IMR-90 (cell line): ENCODE data around the gene C19orf85. TPM values are rescaled to one million over a fixed set of nuclear protein-coding genes. Genes with fewer than 3 reads are reported as not detected.

Source experiments
- ATAC-seq: fragments of 200-7000 bp; cut with Tn5 transposase; 2 replicates; pipeline ENCODE4 v1.9.1; 2020; ENCODE audit warnings: low read depth, mild to moderate bottlenecking, moderate library complexity
- BruUV-seq: library from RNA; stranded (reverse); fragments of 400-500 nt; replicated peaks from 2 replicates; lab custom pipeline; 2021; lab: Mats Ljungman, UMichigan
- CTCF ChIA-PET: fragments of 300-600 bp; formaldehyde crosslinking; extraction: SDS; loops from one replicate; lab custom pipeline; 2021; ENCODE audit warnings: antibody characterized with exemption; lab: Yijun Ruan, JAX
- POLR2A ChIA-PET: fragments of 300-600 bp; sonication (Branson Sonifier 250); formaldehyde crosslinking; loops from one replicate; lab custom pipeline; 2022; ENCODE audit warnings: antibody characterized with exemption; ENCODE audit not compliant: unreplicated experiment; lab: Charles Lee
- DNase-seq: peaks from one replicate; pipeline ENCODE4 v3.0.0; 2013
- H2AFZ ChIP-seq: replicated peaks from 2 replicates; pipeline ENCODE3; 2013; ENCODE audit warnings: low read length, mild to moderate bottlenecking; ENCODE audit not compliant: poor library complexity
- H2AK5ac ChIP-seq: 2 replicates; pipeline ENCODE4 v1.6.1; 2013; ENCODE audit warnings: low read depth, low read length, inconsistent platforms
- H2AK9ac ChIP-seq: replicated peaks from 2 replicates; pipeline ENCODE3; 2013; ENCODE audit warnings: mild to moderate bottlenecking, low read depth, low read length, moderate library complexity; ENCODE audit not compliant: poor library complexity
- H2BK120ac ChIP-seq: 2 replicates; pipeline ENCODE4 v1.6.1; 2013; ENCODE audit warnings: low read depth, low read length, inconsistent platforms
- H2BK15ac ChIP-seq: 3 replicates; pipeline ENCODE4 v1.6.1; 2013; ENCODE audit warnings: low read depth, low read length, inconsistent platforms
- H2BK20ac ChIP-seq: 2 replicates; pipeline ENCODE4 v1.6.1; 2013; ENCODE audit warnings: low read depth, mild to moderate bottlenecking, inconsistent platforms, low read length, moderate library complexity
- H2BK5ac ChIP-seq: 2 replicates; pipeline ENCODE4 v1.6.1; 2013; ENCODE audit warnings: mild to moderate bottlenecking, low read depth, low read length, inconsistent platforms; ENCODE audit not compliant: poor library complexity, severe bottlenecking
- H3K14ac ChIP-seq: replicated peaks from 2 replicates; pipeline ENCODE4 v1.6.1; 2013; ENCODE audit warnings: low read depth, low read length, inconsistent platforms
- H3K18ac ChIP-seq: 2 replicates; pipeline ENCODE4 v1.6.1; 2013; ENCODE audit warnings: low read depth, low read length, control low read depth
- H3K23ac ChIP-seq: 2 replicates; pipeline ENCODE4 v1.6.1; 2013; ENCODE audit warnings: low read depth, low read length, inconsistent platforms
- H3K27ac ChIP-seq: 2 replicates; pipeline ENCODE4 v1.5.1; 2013; ENCODE audit warnings: mild to moderate bottlenecking, control low read depth, low read length; ENCODE audit not compliant: insufficient read depth
- H3K27me3 ChIP-seq: 2 replicates; pipeline ENCODE4 v1.6.1; 2013; ENCODE audit warnings: low read length; ENCODE audit not compliant: control insufficient read depth, insufficient read depth
- H3K36me3 ChIP-seq: 2 replicates; pipeline ENCODE4 v1.6.1; 2013; ENCODE audit warnings: low read length, mixed read lengths; ENCODE audit not compliant: control insufficient read depth, insufficient read depth
- H3K4ac ChIP-seq: 2 replicates; pipeline ENCODE4 v1.6.1; 2013; ENCODE audit warnings: low read depth, low read length, inconsistent platforms
- H3K4me1 ChIP-seq: 2 replicates; pipeline ENCODE4 v1.6.1; 2013; ENCODE audit warnings: low read length, mixed read lengths; ENCODE audit not compliant: control insufficient read depth, insufficient read depth
- H3K4me2 ChIP-seq: 2 replicates; pipeline ENCODE4 v1.6.1; 2013; ENCODE audit warnings: low read depth, mild to moderate bottlenecking, control low read depth, low read length, moderate library complexity
- H3K4me3 ChIP-seq: 2 replicates; pipeline ENCODE4 v1.5.1; 2013; ENCODE audit warnings: low read depth, mild to moderate bottlenecking, control low read depth, low read length, moderate library complexity; ENCODE audit not compliant: insufficient read depth
- H3K56ac ChIP-seq: 2 replicates; pipeline ENCODE4 v1.6.1; 2013; ENCODE audit warnings: low read length, inconsistent platforms; ENCODE audit not compliant: insufficient read depth; ENCODE audit errors: extremely low read depth
- H3K79me1 ChIP-seq, 2 experiments: 2 replicates each; pipeline ENCODE4 v1.6.1; 2013; ENCODE audit warnings: low read length in 2 of 2, inconsistent platforms in 1 of 2, low read depth in 1 of 2
- H3K9ac ChIP-seq: 2 replicates; pipeline ENCODE4 v1.6.1; 2013; ENCODE audit warnings: low read depth, low read length, control low read depth
- H3K9me1 ChIP-seq: 2 replicates; pipeline ENCODE4 v1.6.1; 2013; ENCODE audit warnings: low read length, inconsistent platforms; ENCODE audit not compliant: insufficient read depth
- H3K9me3 ChIP-seq: 2 replicates; pipeline ENCODE4 v1.6.1; 2013; ENCODE audit warnings: low read length; ENCODE audit not compliant: control insufficient read depth, insufficient read depth
- H4K20me1 ChIP-seq: 2 replicates; pipeline ENCODE4 v1.6.1; 2013; ENCODE audit warnings: low read length, inconsistent platforms; ENCODE audit not compliant: insufficient read depth
- H4K5ac ChIP-seq: 2 replicates; pipeline ENCODE4 v1.6.1; 2013; ENCODE audit warnings: mild to moderate bottlenecking, low read depth, low read length, control low read depth
- H4K8ac ChIP-seq, 2 experiments: 2 replicates each; pipeline ENCODE4 v1.6.1; 2013; ENCODE audit warnings: low read depth in 2 of 2, low read length in 2 of 2, control low read depth in 1 of 2, inconsistent platforms in 1 of 2
- H4K91ac ChIP-seq: 2 replicates; pipeline ENCODE4 v1.6.1; 2013; ENCODE audit warnings: low read depth, low read length, inconsistent platforms; ENCODE audit not compliant: insufficient read depth
- BHLHE40 ChIP-seq: fragments of 150-350 bp; IDR thresholded peaks from 2 replicates; pipeline ENCODE4 v1.6.1; 2016; ENCODE audit warnings: mild to moderate bottlenecking, low read depth, low read length
- CEBPB ChIP-seq: IDR thresholded peaks from 2 replicates; pipeline ENCODE4 v1.6.1; 2012; ENCODE audit warnings: low read depth, low read length, improper control_type of control experiment
- FOS ChIP-seq: fragments of 150-350 bp; IDR thresholded peaks from 2 replicates; pipeline ENCODE4 v1.6.1; 2016; ENCODE audit warnings: low read depth, low read length
- MAFK ChIP-seq: IDR thresholded peaks from 2 replicates; pipeline ENCODE4 v1.6.1; 2012; ENCODE audit warnings: low read depth, low read length, improper control_type of control experiment
- MAZ ChIP-seq: IDR thresholded peaks from 2 replicates; pipeline ENCODE4 v1.6.1; 2012; ENCODE audit warnings: low read depth, mild to moderate bottlenecking, low read length, improper control_type of control experiment, moderate library complexity, borderline replicate concordance
- NFE2L2 ChIP-seq: fragments of 150-350 bp; IDR thresholded peaks from 2 replicates; pipeline ENCODE4 v1.6.1; 2016; ENCODE audit warnings: low read depth, mild to moderate bottlenecking, low read length
- POLR2A ChIP-seq: IDR thresholded peaks from 2 replicates; pipeline ENCODE4 v1.6.1; 2012; ENCODE audit warnings: mild to moderate bottlenecking, low read depth, low read length
- RAD21 ChIP-seq: IDR thresholded peaks from 2 replicates; pipeline ENCODE4 v1.6.1; 2012; ENCODE audit warnings: low read length, improper control_type of control experiment
- RCOR1 ChIP-seq: IDR thresholded peaks from 2 replicates; pipeline ENCODE4 v1.6.1; 2012; ENCODE audit warnings: mild to moderate bottlenecking, low read length, improper control_type of control experiment; ENCODE audit not compliant: insufficient replicate concordance
- RFX5 ChIP-seq: IDR thresholded peaks from 2 replicates; pipeline ENCODE4 v1.8.0; 2012; ENCODE audit warnings: low read depth, mild to moderate bottlenecking, low read length, moderate library complexity
- WGBS, 2 experiments: methylation state at CpG; one replicate each; pipeline versions ENCODE4 v1.1.5 to v1.1.7; 2013; ENCODE audit warnings: missing lambda C conversion rate in 2 of 2; ENCODE audit not compliant: insufficient read length in 1 of 2; ENCODE audit errors: extremely low coverage in 2 of 2; 5-methylcytosine and 5-hydroxymethylcytosine counted together
- dilution Hi-C: fragments of 300-500 bp; cut with HindIII; formaldehyde crosslinking; loops from one replicate; pipeline ENCODE4 v1.14.3; 2018; ENCODE audit warnings: low sequenced_read_pairs; ENCODE audit not compliant: unreplicated experiment
- in situ Hi-C: fragments of 300-500 bp; cut with MboI; formaldehyde crosslinking; loops from 3 replicates; pipeline ENCODE4 v1.14.3; 2019; ENCODE audit warnings: low sequenced_read_pairs, inconsistent platforms, mixed read lengths
- intact Hi-C: fragments of 100-400 bp; cut with micrococcal nuclease; formaldehyde crosslinking; loops from 2 replicates; pipeline ENCODE4 v1.10.0; 2022
- polyA plus RNA-seq, 3 experiments: library from polyadenylated mRNA; depleted of rRNA; stranded (reverse); fragments of >200 nt; gene quantifications; 2 replicates each; pipeline ENCODE4 v1.2.3, GENCODE V29; 2012; ENCODE audit warnings: low replicate concordance in 1 of 3
- total RNA-seq: library from RNA; depleted of rRNA; stranded (reverse); fragments of >200 nt; gene quantifications from 2 replicates; pipeline ENCODE4 v1.2.3, GENCODE V29; 2012
- TF ChIP-seq, protein P1 (sequence below): conservative IDR thresholded peaks from 2 replicates; pipeline ENCODE4 v1.5.1; 2012; ENCODE audit warnings: mild to moderate bottlenecking, low read depth, low read length, improper control_type of control experiment
- TF ChIP-seq, protein P2 (sequence below): fragments of 150-350 bp; IDR thresholded peaks from 2 replicates; pipeline ENCODE4 v1.6.1; 2016; ENCODE audit warnings: low read depth, mild to moderate bottlenecking, low read length, moderate library complexity, borderline replicate concordance

Gene C19orf85
- total and polyA plus RNA-seq, 2 of the 4 experiments (the other 2 are of a cell fraction): not detected

DNA sequence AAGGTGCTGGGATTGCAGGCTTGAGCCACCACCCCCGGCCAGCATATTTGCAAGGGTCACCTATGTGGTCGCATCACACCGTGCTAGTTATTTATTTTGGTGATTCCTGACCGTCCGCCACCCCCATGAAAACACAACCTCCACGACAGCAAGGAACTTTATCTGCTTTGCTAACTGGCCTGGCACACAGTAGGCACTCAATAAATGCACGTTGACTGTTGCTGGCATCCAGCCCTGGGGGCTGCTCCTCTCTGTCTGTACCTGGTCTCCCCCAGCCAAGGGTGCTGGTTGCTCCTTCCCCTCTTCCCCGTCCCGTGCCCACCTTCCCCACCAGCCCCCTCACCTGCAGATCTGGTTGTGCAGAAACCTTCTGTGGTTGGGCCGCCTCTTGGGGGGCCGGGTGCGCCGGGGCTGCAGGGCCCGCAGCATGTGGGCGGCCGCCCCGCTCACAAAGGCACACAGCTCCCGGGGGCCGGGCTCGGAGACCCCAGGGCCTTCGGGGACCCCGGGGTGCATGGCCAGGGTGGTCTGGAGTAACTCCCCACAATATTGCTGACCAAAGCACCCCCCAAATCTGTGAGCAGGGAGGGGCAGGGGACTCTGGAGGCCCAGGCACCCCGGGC is 401 bp downstream of the C19orf85 start:
- DNase-seq (no peak), ATAC-seq (no peak)
- CTCF ChIA-PET: no interaction called here
- no peak overlapping the region for H2BK120ac ChIP-seq
- dilution Hi-C loops: no loop called here
- H3K9ac ChIP-seq: no peak overlapping the region
- H4K5ac ChIP-seq: no peak overlapping the region
- no peak overlapping the region for H3K4me3 ChIP-seq
- intact Hi-C loops: no loop called here
- H3K79me1 ChIP-seq: peaks cover 5 to 21% of the 10 kb centered on the region in 2 experiments; a peak in 3 of 4 replicates
- in situ Hi-C loops: no loop called here
- H2AFZ ChIP-seq: no peak overlapping the region
- no peak overlapping the region for H3K23ac ChIP-seq
- H2BK20ac ChIP-seq: no peak overlapping the region
- no peaks in the 10 kb centered on the region for H3K9me3 ChIP-seq
- no peak overlapping the region for H4K8ac ChIP-seq
- H3K14ac ChIP-seq: no peak overlapping the region
- no peak overlapping the region for H2BK15ac ChIP-seq
- H3K18ac ChIP-seq: no peak overlapping the region
- TF ChIP-seq, protein P1, sequence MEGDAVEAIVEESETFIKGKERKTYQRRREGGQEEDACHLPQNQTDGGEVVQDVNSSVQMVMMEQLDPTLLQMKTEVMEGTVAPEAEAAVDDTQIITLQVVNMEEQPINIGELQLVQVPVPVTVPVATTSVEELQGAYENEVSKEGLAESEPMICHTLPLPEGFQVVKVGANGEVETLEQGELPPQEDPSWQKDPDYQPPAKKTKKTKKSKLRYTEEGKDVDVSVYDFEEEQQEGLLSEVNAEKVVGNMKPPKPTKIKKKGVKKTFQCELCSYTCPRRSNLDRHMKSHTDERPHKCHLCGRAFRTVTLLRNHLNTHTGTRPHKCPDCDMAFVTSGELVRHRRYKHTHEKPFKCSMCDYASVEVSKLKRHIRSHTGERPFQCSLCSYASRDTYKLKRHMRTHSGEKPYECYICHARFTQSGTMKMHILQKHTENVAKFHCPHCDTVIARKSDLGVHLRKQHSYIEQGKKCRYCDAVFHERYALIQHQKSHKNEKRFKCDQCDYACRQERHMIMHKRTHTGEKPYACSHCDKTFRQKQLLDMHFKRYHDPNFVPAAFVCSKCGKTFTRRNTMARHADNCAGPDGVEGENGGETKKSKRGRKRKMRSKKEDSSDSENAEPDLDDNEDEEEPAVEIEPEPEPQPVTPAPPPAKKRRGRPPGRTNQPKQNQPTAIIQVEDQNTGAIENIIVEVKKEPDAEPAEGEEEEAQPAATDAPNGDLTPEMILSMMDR: no peak
- TF ChIP-seq RFX5 (no peak), POLR2A (no peak), MAFK (no peak), BHLHE40 (no peak), MAZ (no peak), CEBPB (no peak), RCOR1 (no peak), FOS (no peak), NFE2L2 (no peak), RAD21 (no peak)
- TF ChIP-seq, protein P2, sequence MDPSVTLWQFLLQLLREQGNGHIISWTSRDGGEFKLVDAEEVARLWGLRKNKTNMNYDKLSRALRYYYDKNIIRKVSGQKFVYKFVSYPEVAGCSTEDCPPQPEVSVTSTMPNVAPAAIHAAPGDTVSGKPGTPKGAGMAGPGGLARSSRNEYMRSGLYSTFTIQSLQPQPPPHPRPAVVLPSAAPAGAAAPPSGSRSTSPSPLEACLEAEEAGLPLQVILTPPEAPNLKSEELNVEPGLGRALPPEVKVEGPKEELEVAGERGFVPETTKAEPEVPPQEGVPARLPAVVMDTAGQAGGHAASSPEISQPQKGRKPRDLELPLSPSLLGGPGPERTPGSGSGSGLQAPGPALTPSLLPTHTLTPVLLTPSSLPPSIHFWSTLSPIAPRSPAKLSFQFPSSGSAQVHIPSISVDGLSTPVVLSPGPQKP: no peak
- H4K20me1 ChIP-seq: peaks cover 4% of the 10 kb centered on the region; the same call in 1 of the 2 replicates
- no peaks in the 10 kb centered on the region for H3K27me3 ChIP-seq
- no peak overlapping the region for H2BK5ac ChIP-seq
- POLR2A ChIA-PET: no interaction called here
- no peak overlapping the region for H2AK5ac ChIP-seq
- no peak overlapping the region for H3K27ac ChIP-seq
- WGBS, 2 experiments: 59% methylated on average over 9 of the region's 23 CpGs; no CpG with 5 or more reads in 1 of the 2 experiments
- H4K91ac ChIP-seq: no peak overlapping the region
- H3K9me1 ChIP-seq: peaks cover 4% of the 10 kb centered on the region; the same call in 1 of the 2 replicates
- H3K56ac ChIP-seq: no peak overlapping the region
- H3K36me3 ChIP-seq: no peaks in the 10 kb centered on the region
- BruUV-seq: no TSS peak
- peaks cover 11% of the 10 kb centered on the region for H3K4me1 ChIP-seq
- H3K4ac ChIP-seq: no peak overlapping the region
- no peak overlapping the region for H3K4me2 ChIP-seq
- H2AK9ac ChIP-seq: no peak overlapping the region
